MM.1S (cell line): Measurements from ENCODE around the gene COL5A1.

Experiments used
- CTCF ChIP-seq: fragments of 300-600 bp; sonication (generic); IDR thresholded peaks from 2 replicates; pipeline ENCODE4 v1.5.1; 2016; ENCODE audit warnings: antibody characterized with exemption, low read length, mixed read lengths
- EZH2 ChIP-seq: fragments of 300-600 bp; sonication (generic); optimal IDR thresholded peaks from 2 replicates; pipeline ENCODE3; 2017; ENCODE audit warnings: low read depth, mild to moderate bottlenecking, antibody characterized with exemption, low read length, mixed read lengths
- EZH2phosphoT487 ChIP-seq: fragments of 300-600 bp; sonication (generic); IDR thresholded peaks from 2 replicates; pipeline ENCODE4 v1.6.1; 2018; ENCODE audit warnings: antibody characterized with exemption, low read length

- no peak for TF ChIP-seq EZH2
- TF ChIP-seq CTCF: no peak
- TF ChIP-seq EZH2phosphoT487: no peak
Observed at GRCh38 chr9:134676886-134677285, 35.3 kb downstream of the COL5A1 start.
